Effector CD8-positive, alpha-beta T cell (primary cell): ENCODE results near the gene DDIT3.
"Not testable (repeated sequence)": the region's sequence is repeated elsewhere in the genome, so short reads cannot be mapped to it uniquely, and the experiment has no call there.

ENCODE experiments used
- DNase-seq: peaks from one replicate; lab custom pipeline; 2025; lab: John Stamatoyannopoulos, UW

Gene DDIT3

GRCh38 chr12:57525615-57526383 is 5.5 kb upstream of the DDIT3 start:
- DNase-seq = no peak

- DNase-seq = no peak
Measured at GRCh38 chr12:57524814-57525614, 4.7 kb upstream of the DDIT3 start.

- DNase-seq = peak; percentile 9
Measured at GRCh38 chr12:57523706-57524614, 3.6 kb upstream of the DDIT3 start.

- DNase-seq = peak; percentile 55
Measured at GRCh38 chr12:57522887-57523705, 2.8 kb upstream of the DDIT3 start.

- DNase-seq = peak; percentile 84
Measured at GRCh38 chr12:57522011-57522886, 1.9 kb upstream of the DDIT3 start, which contains the start of gene MBD6. TSS of gene MBD6 (plus strand) at chr12:57522824. CDS start at chr12:57524304, 1,480 bp downstream.

- no peak for DNase-seq
Measured at GRCh38 chr12:57521525-57522010, 1.3 kb upstream of the DDIT3 start.

- DNase-seq = peak; percentile 15
Measured at GRCh38 chr12:57519796-57520052, 590 bp downstream of the DDIT3 start.

GRCh38 chr12:57518920-57519795 is 1.2 kb downstream of the DDIT3 start:
- DNase-seq = no peak

- no peak for DNase-seq
Measured at GRCh38 chr12:57518176-57518919, 2.0 kb downstream of the DDIT3 start.

- DNase-seq = not testable (repeated sequence)
Measured at GRCh38 chr12:57517718-57518117, 2.6 kb downstream of the DDIT3 start.

GRCh38 chr12:57517187-57517586 is 3.1 kb downstream of the DDIT3 start:
- no peak for DNase-seq

- DNase-seq = no peak
Measured at GRCh38 chr12:57516617-57517153, 3.6 kb downstream of the DDIT3 start.

- DNase-seq = no peak
Measured at GRCh38 chr12:57515934-57516541, 4.3 kb downstream of the DDIT3 start.

- DNase-seq = no peak
Measured at GRCh38 chr12:57515408-57515933, 4.8 kb downstream of the DDIT3 start.

- DNase-seq = no peak
Measured at GRCh38 chr12:57514720-57515407, 5.5 kb downstream of the DDIT3 start.

- DNase-seq = not testable (repeated sequence)
Measured at GRCh38 chr12:57514246-57514645, 6.1 kb downstream of the DDIT3 start.

- DNase-seq = not testable (repeated sequence)
Measured at GRCh38 chr12:57513677-57514076, 6.6 kb downstream of the DDIT3 start.
